Gastrocnemius medialis (tissue), 4 donors: ENCODE measurements around the gene ACSF2.

Source experiments
- POLR2A ChIP-seq, 2 donors: fragments of 450-650 bp; IDR thresholded peaks; one replicate each; pipeline ENCODE4 v1.6.1; 2017; ENCODE audit warnings: antibody characterized with exemption in 2 of 2, mild to moderate bottlenecking in 2 of 2, moderate library complexity in 2 of 2
- TF ChIP-seq, protein P1 (sequence below), 5 experiments: fragments of 450-650 bp in 3 of 5; fragments of 200-600 bp in 2 of 5; sonication (generic) in 2 of 5; IDR thresholded peaks in 4 of 5; conservative IDR thresholded peaks in 1 of 5; 1 replicate in 4 of 5; 2 replicates in 1 of 5; pipeline ENCODE4 v1.5.1; 2016 to 2019; ENCODE audit warnings: antibody characterized with exemption in 5 of 5, mild to moderate bottlenecking in 3 of 5, moderate library complexity in 3 of 5

DNA sequence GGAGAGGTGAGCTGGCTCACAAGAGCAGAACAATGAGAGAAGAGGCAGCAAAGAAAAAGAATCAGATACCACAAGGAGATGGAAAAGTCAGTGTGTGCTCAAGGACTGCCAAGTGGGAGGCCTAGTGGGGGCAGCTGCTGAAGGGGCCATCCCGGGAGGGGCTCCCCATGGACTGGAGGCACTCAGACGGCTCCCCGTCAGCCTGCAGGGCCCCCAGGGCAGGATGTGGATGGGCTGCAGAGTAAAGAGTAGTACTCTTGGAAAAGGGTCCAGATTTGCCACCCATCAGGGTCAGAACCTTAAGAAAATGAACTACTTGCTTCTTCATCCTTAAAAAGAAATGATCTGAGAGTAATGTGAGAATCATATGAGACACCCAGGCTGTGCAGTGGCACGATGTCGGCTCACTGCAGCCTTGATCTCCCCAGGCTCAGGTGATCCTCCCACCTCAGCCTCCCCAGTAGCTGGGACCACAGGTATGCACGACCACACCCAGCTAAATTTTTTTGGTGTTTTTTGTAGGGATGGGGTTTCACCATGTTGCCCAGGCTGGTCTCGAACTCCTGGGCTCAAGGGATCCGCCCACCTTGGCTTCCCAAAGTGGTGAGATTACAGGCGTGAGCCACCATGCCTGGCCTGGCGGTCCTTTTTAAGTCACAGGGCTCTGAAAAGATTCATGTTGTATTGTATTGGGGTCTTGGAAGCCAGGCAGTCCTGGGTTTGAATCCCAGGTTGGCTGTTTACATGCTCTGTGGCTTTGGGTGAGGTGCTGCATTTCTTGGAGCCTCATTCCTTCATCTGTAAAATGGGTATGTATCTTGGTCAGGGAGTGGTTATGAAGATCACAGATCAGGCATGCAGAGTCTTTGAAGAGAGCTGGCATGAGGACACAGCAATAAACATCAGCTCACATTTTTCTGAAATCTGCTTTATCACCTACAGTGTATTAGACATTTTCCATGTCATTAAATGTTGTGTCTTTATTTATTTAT, 15.1 kb downstream of the ACSF2 start:
- TF ChIP-seq, protein P1, sequence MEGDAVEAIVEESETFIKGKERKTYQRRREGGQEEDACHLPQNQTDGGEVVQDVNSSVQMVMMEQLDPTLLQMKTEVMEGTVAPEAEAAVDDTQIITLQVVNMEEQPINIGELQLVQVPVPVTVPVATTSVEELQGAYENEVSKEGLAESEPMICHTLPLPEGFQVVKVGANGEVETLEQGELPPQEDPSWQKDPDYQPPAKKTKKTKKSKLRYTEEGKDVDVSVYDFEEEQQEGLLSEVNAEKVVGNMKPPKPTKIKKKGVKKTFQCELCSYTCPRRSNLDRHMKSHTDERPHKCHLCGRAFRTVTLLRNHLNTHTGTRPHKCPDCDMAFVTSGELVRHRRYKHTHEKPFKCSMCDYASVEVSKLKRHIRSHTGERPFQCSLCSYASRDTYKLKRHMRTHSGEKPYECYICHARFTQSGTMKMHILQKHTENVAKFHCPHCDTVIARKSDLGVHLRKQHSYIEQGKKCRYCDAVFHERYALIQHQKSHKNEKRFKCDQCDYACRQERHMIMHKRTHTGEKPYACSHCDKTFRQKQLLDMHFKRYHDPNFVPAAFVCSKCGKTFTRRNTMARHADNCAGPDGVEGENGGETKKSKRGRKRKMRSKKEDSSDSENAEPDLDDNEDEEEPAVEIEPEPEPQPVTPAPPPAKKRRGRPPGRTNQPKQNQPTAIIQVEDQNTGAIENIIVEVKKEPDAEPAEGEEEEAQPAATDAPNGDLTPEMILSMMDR (IDR thresholded peaks at IDR 0.05 in 4 of 5, conservative IDR thresholded peaks at IDR 0.05 in 1 of 5) = no peak
- no peak for TF ChIP-seq POLR2A (IDR thresholded peaks at IDR 0.05)
